Kidney (tissue), 14 donors: ENCODE data around the gene SLC39A11. TPM values are rescaled to one million over a fixed set of nuclear protein-coding genes. Genes with fewer than 3 reads are reported as not detected.

ENCODE experiments used
- DNase-seq, 5 donors: peaks; one replicate each; pipeline ENCODE4 v3.0.0-alpha.2; 2013 to 2020
- FAIRE-seq: peaks from 2 replicates; lab custom pipeline; 2012; peaks lifted over from hg19 to GRCh38; lab: Jason Lieb, UNC
- H3K27ac ChIP-seq, 2 donors: one replicate each; pipeline ENCODE4 v1.7.0; 2013; ENCODE audit warnings: low read depth in 2 of 2, low read length in 2 of 2, inconsistent platforms in 1 of 2
- H3K27me3 ChIP-seq: one replicate; pipeline ENCODE4 v1.7.1; 2013; ENCODE audit warnings: low read length, inconsistent platforms; ENCODE audit not compliant: control insufficient read depth, insufficient read depth
- H3K36me3 ChIP-seq, 3 donors: one replicate each; pipeline versions ENCODE4 v1.7.0 to v1.7.1; 2013; ENCODE audit warnings: low read length in 3 of 3, control low read depth in 1 of 3, inconsistent platforms in 1 of 3; ENCODE audit not compliant: insufficient read depth in 3 of 3, control insufficient read depth in 2 of 3
- H3K4me1 ChIP-seq, 3 donors: one replicate each; pipeline versions ENCODE4 v1.7.0 to v1.7.1; 2013; ENCODE audit warnings: low read length in 3 of 3, inconsistent platforms in 1 of 3, low read depth in 1 of 3; ENCODE audit not compliant: control insufficient read depth in 2 of 3, insufficient read depth in 2 of 3
- H3K4me3 ChIP-seq, 3 donors: one replicate each; pipeline versions ENCODE4 v1.7.0 to v1.8.1; 2013; ENCODE audit warnings: low read length in 3 of 3, control low read depth in 1 of 3, inconsistent platforms in 1 of 3
- H3K9ac ChIP-seq, 3 donors: one replicate each; pipeline versions ENCODE4 v1.7.0 to v1.7.1; 2013; ENCODE audit warnings: low read length in 3 of 3, control low read depth in 1 of 3, inconsistent platforms in 1 of 3
- H3K9me3 ChIP-seq, 3 donors: one replicate each; pipeline versions ENCODE4 v1.7.0 to v1.7.1; 2013; ENCODE audit warnings: low read length in 3 of 3, control low read depth in 1 of 3, inconsistent platforms in 1 of 3; ENCODE audit not compliant: control insufficient read depth in 2 of 3, insufficient read depth in 1 of 3
- CTCF ChIP-seq: IDR thresholded peaks from 3 replicates; pipeline ENCODE4 v1.5.1; 2012; ENCODE audit warnings: mild to moderate bottlenecking, moderate library complexity, borderline replicate concordance; ENCODE audit not compliant: insufficient read depth; ENCODE audit errors: extremely low read depth
- intact Hi-C: fragments of 100-400 bp; cut with DNase I; formaldehyde crosslinking; loops from one replicate; pipeline ENCODE4 v1.11.1; 2022
- polyA plus RNA-seq: library from polyadenylated mRNA; stranded (reverse); fragments of 350-450 nt; fragmentation: Illumina TruSeq; extraction: RNeasy Lipid Tissue Mini Kit (QIAGEN cat#74804); gene quantifications from one replicate; pipeline ENCODE4 v1.2.3, GENCODE V29; 2014; ENCODE audit warnings: low read depth, low replicate concordance; ENCODE audit not compliant: insufficient read depth
- total RNA-seq: library from RNA; stranded (reverse); fragmentation: NEBNext Ultra II Directional; extraction: Animal tissue kit (Norgen Biotek cat#: 25700); gene quantifications from one replicate; pipeline ENCODE4 v1.2.1, GENCODE V29; 2021
- donor health status: control.
- donor health status: control.
- donor health status: control.
- donor health status: control.
- donor health status: control.
- donor health status: DM: yes; HTN: yes; CAD: no.
- donor health status: Normal renal cell carcinoma (clear cell type).

The SLC39A11 gene
- total and polyA plus RNA-seq, 2 donors from 2014 or later = 19.7 to 37.2 TPM

- Histone ChIP-seq H3K4me3 (no peak overlapping the region), H3K27me3 (no peaks in the 10 kb centered on the region), H3K36me3 (no peaks in the 10 kb centered on the region), H3K9ac (no peak overlapping the region), H3K9me3 (no peaks in the 10 kb centered on the region), H3K27ac (no peak overlapping the region), H3K4me1 (no peaks in the 10 kb centered on the region)
- no peak for TF ChIP-seq CTCF
- DNase-seq (no peak), FAIRE-seq (no peak)
- intact Hi-C loops = no loop called here
Observed at GRCh38 chr17:72696156-72696555, 396.3 kb downstream of the SLC39A11 start.

- Histone ChIP-seq H3K36me3 (no peaks in the 10 kb centered on the region), H3K9me3 (no peaks in the 10 kb centered on the region), H3K9ac (no peak overlapping the region), H3K27ac (no peak overlapping the region), H3K4me3 (no peak overlapping the region), H3K4me1 (no peaks in the 10 kb centered on the region), H3K27me3 (no peaks in the 10 kb centered on the region)
- intact Hi-C loops = no loop called here
- FAIRE-seq = no peak
- DNase-seq = no peak
- TF ChIP-seq CTCF = no peak
Observed at GRCh38 chr17:72693956-72694355, 398.5 kb downstream of the SLC39A11 start.

- no peak for FAIRE-seq
- Histone ChIP-seq H3K36me3 (no peaks in the 10 kb centered on the region), H3K27ac (no peak overlapping the region), H3K4me1 (no peaks in the 10 kb centered on the region), H3K9ac (no peak overlapping the region), H3K27me3 (no peaks in the 10 kb centered on the region), H3K9me3 (no peaks in the 10 kb centered on the region), H3K4me3 (no peak overlapping the region)
- no peak for DNase-seq
- intact Hi-C loops = no loop called here
- no peak for TF ChIP-seq CTCF
Observed at GRCh38 chr17:72693151-72693878, 399.2 kb downstream of the SLC39A11 start.
